Cardiac septum (tissue), 1 donor: Measurements from ENCODE around the gene LHX1. TPM values are rescaled to one million over a fixed set of nuclear protein-coding genes. Genes with fewer than 3 reads are reported as not detected.

Source experiments
- DNase-seq: peaks from one replicate; pipeline ENCODE4 v3.0.0-alpha.2; 2020; ENCODE audit warnings: low spot score
- intact Hi-C: fragments of 100-400 bp; cut with DNase I; formaldehyde crosslinking; loops from one replicate; pipeline ENCODE4 v1.14.0; 2022
- total RNA-seq: library from RNA; stranded (reverse); fragmentation: NEBNext Ultra II Directional; extraction: Animal tissue kit (Norgen Biotek cat#: 25700); gene quantifications from one replicate; pipeline ENCODE4 v1.2.1, GENCODE V29; 2021
- donor health status: DM: no; HTN: no; CAD: no.

Gene LHX1
- total RNA-seq, 1 donor from 2014 or later: not detected

GRCh38 chr17:36921095-36921851 is 16.0 kb upstream of the LHX1 start:
- DNase-seq: no peak

DNA sequence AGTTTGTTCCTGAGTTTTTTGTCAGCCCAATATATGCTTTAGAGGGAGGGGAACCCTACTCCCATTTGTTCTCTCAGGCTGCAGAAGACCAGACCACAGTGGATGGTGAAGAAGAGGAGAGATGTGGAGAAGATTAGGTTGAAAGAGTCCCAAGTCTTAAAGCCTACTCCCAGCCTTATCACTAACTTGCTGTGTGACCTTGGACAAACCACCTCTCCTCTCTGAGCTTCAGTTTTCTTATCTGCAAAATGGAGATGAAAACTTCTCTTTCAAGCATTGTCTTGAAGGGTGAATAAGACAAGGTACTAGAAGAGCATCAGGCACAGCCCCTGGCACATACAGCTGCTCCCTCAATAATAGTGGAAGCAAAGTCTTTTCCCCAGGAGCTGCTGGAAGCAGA is 15.1 kb upstream of the LHX1 start:
- intact Hi-C loops: no loop called here
- no peak for DNase-seq

More at GRCh38 chr17:36921095-36921851, 16.0 kb upstream of the LHX1 start:
- intact Hi-C loops: no loop called here

GRCh38 chr17:36923814-36924221 is 13.5 kb upstream of the LHX1 start:
- intact Hi-C loops: no loop called here
- DNase-seq: no peak

DNA sequence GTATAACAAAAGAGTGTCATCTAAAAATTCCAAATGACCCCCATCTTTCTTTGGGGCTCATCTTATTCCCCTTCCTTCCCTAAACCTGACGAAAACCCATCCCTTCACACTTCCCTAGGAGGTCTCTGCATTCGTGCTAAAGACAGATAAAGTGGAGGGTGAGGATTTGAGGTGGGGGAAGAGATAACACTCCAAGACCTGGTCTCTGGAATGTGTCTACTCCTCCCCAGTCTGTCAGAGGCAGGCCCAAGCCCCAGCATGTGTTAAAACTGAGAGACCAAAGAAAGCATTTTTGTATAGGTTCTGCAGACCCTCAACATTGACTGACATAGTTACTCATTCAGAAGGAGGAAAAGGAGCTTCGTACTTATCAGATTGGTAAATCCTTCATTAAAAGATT is 11.0 kb upstream of the LHX1 start:
- DNase-seq: no peak
- intact Hi-C loops: no loop called here

DNA sequence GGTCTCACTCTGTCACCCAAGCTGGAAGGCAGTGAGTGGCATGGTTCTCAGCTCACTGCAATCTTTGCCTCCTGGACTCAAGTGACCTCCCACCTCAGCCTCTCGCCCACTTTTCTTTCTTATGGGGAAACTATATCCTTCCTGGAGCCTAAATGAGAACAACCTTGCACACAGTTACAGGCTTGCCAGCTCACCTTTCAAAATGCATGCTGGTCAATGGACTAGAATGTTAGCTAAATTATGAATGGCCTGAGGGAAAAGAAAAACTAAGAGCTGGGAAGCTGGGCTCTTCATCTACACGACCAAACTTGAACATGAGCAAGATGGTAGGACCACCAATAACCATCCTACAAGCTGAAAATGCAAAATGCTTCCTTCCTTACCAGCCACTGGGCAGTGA is 10.6 kb upstream of the LHX1 start:
- no peak for DNase-seq
- intact Hi-C loops: no loop called here

- intact Hi-C loops: no loop called here
Observed at GRCh38 chr17:36928471-36929345, 8.6 kb upstream of the LHX1 start.

DNA sequence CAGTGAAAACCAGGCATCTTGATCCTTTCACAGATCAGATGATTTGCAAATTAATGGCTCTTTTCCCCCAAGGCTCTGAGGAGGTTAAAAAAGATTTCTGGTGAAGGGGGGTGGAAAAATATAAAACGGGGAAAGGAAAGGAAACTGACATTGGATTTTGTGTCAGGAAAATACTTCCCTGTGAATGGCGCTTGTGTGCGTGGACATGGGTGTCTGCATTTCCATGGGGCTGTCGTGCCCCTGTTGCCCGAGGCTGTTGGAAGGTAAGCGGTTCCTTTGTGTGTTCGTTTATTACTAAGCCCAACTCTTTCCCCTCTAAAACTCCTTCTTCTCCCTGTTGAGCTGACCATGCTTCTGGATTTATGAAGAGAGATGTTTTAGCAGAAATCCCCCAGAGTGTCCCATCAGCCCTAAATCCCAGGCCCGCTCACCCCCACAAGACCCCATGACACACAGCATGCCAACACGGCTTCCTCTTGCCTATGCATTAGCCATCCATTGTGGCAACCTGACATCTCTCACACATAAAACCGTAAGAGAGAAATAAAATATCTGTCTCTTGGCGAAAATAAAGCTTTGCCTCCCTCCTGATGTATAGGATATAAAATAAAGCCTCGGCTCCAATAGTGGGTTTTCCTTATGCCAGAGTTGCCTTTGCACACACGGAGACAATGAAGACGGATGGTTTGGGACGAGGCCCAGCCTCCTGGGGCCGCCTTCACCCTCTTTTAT is 7.3 kb upstream of the LHX1 start:
- no peak for DNase-seq
- intact Hi-C loops: no loop called here

More at GRCh38 chr17:36928471-36929345, 8.6 kb upstream of the LHX1 start:
- DNase-seq: peak; percentile 57

DNA sequence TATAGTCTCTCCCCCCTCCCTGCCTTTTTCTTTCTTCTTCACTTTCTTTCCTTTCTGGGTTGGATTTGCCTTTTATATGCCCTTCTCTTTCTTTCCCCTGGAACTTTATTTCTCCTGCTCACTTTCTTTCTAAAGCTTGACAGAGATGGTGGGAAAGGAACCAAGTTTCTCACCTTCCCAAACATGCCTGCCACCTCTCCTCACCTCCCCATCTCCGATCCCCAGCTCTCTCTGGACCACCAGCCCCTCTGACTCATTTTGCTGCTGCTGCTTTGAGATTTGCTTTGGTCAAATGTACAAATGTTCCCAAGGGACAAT is 6.7 kb upstream of the LHX1 start:
- DNase-seq: no peak
- intact Hi-C loops: no loop called here

DNA sequence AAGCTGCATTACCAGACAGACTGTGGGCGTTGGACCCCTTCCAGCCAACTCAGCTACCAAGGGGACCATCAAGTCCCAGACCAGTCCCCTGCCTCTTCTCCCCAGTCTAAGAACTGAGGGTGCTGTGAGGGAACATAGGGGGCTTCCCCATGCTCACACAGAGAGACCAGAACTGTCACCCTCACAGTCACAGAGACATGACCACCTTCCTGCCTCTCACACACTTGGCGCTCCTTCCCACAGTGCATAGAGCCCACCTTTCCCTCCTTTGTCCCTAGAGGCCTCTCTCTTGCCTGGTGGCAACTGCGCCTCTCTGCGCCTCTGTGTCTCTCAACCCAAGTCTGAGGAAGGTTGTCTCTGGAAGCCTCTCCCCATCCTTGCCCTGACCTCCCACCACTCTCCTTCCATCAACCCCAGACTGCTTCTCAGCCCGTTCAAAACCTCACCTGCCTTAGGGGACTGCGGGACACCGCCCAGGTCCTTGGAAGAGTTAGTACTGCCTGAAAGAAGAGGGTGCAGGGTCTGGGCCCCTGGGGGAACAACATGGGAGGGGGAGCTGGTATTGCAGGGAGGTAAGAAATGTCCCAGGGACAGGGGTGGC is 6.1 kb upstream of the LHX1 start:
- intact Hi-C loops: no loop called here
- DNase-seq: peak; percentile 22

DNA sequence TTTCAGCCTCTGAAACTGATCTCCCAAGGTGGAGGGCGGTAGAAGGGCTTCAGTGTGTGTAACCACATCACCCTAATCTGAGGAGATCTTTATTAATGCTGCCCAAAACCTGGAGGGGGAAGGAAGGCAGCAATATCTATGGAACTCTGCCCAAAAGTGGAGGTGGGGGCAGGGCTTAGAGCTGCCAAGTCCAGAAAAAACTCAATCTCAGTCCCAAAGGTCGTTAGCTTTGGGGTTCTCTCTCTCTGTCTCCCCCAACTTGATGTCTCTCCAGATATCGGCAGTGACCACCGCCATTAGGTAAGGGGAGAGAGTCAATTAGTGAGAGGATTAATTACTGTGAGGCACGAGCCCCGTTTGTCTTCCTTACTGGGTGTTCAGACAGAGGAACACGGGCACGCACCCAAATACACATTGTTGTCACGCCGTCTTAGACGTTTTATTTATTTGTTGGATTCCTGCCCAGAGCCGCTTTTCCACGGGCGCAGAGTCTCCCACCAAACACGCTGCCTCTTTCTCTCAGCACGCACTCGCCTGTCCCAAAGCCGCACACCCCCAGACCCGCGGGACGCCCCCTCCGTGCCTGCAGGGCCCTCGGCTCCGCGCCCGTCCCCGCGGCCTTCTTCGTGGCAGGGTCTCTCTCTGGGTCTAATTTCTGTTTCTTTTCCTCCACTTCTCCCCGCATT is 5.4 kb upstream of the LHX1 start:
- intact Hi-C loops: no loop called here
- DNase-seq: peak; percentile 59

- intact Hi-C loops: no loop called here
- DNase-seq: no peak
Observed at GRCh38 chr17:36932383-36932693, 4.9 kb upstream of the LHX1 start.

- intact Hi-C loops: no loop called here
- DNase-seq: peak; percentile 31
Observed at GRCh38 chr17:36932694-36933511, 4.4 kb upstream of the LHX1 start.

DNA sequence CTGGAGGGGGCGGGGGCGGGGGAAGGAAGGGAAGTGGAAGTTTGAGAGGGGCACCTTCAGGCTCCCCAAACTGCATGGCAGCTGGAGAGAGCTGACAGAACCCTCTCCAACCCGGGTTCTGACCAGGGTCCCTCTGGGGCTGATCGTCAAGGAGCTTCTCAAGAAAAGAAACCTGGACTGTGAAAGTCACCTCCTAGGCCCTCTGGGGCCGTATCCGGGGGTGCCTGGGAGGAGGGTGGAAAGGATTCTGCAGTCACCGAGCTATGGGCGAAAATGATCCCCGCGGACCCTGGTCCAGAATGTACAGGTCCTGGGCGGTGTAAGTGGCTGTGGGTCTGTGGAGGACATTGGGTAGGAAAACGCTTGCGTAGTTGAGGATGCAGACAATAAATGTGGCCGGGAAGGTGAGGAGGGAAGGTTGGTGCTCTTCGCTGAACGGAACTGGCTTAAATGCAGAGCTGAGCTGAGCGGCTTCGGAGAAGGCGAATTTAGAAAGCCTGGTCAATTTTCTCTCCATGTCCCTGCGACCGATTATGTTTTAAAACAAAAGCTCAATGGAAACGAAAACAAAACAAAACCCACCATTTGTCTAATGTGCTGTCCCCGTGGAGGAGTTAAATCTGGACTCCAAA is 3.6 kb upstream of the LHX1 start:
- no peak for DNase-seq
- intact Hi-C loops: no loop called here

- intact Hi-C loops: no loop called here
- no peak for DNase-seq
Observed at GRCh38 chr17:36934144-36934691, 3.1 kb upstream of the LHX1 start.

GRCh38 chr17:36934692-36935630 is 2.3 kb upstream of the LHX1 start:
- DNase-seq: no peak
- intact Hi-C loops: no loop called here

DNA sequence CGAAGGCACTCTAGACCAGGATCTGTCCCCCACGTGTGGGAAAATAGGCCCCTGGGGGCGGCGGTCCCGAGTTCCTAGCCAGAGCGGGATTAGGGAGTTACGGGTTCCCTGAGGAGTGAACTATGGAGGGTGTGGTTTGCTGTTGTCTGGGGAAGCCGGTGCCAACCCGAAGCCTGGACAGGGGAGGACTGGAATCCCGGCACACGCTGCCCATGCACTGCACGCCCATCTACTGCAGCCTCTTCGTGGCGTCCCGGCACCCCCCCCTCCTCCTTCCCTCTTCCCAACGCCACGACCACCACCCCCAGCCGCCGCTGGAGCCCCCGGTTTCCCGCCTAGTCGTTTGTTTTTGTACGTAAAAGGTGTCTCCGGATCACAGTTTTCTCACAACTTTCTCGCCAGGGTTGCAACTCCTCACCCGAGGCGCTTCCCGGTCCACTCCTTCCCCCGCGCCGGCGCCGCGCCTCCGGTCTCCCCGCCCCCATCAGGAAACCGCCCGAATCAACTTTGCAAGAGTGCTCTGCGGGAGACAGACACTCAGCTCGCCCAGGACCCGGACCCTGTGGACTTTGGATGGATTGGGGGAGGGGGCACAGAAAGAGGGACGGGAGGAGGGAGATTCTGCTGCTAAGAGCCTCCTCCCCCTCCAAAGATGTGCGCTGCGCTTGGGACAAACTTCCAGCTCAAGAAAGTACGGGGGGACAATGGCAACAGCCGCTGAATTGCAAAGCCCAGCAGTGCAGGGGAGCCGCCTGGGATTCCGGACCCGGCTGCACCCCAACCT is 1.4 kb upstream of the LHX1 start:
- no peak for DNase-seq
- intact Hi-C loops: no loop called here
